Astrocyte (in vitro differentiated cells and primary cell): ENCODE results near the gene WFS1.

ENCODE experiments used
- EZH2 ChIP-seq: IDR thresholded peaks from 2 replicates; pipeline ENCODE4 v1.6.1; 2012; ENCODE audit warnings: mild to moderate bottlenecking, low read length, inconsistent platforms; ENCODE audit not compliant: insufficient read depth
- TF ChIP-seq, protein P1 (sequence below): IDR thresholded peaks from 2 replicates; pipeline ENCODE4 v1.5.1; 2011; ENCODE audit warnings: low read depth, mild to moderate bottlenecking, inconsistent platforms, low read length, moderate library complexity; ENCODE audit not compliant: insufficient read depth

DNA sequence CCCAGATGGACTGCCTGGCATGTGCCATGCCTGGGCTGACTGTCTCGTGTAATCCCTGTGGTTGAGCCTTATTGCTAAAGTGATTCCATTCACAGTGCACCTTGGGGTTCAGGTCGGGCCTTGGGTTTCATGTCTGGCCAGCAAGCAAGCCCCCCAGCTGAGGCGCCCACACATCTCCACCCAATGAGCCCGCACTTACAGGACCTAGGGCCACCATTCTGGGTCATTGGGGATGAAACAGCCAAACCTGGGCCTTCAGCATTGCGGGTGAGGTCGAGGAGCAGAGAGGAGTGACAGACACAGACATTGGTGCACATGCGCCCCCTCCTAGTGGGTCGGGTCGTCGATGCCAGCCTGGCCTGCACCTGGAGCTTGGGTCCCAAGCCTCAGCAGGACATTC lies 21.3 kb upstream of the WFS1 start:
- TF ChIP-seq, protein P1, sequence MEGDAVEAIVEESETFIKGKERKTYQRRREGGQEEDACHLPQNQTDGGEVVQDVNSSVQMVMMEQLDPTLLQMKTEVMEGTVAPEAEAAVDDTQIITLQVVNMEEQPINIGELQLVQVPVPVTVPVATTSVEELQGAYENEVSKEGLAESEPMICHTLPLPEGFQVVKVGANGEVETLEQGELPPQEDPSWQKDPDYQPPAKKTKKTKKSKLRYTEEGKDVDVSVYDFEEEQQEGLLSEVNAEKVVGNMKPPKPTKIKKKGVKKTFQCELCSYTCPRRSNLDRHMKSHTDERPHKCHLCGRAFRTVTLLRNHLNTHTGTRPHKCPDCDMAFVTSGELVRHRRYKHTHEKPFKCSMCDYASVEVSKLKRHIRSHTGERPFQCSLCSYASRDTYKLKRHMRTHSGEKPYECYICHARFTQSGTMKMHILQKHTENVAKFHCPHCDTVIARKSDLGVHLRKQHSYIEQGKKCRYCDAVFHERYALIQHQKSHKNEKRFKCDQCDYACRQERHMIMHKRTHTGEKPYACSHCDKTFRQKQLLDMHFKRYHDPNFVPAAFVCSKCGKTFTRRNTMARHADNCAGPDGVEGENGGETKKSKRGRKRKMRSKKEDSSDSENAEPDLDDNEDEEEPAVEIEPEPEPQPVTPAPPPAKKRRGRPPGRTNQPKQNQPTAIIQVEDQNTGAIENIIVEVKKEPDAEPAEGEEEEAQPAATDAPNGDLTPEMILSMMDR = no peak
- TF ChIP-seq EZH2 = no peak
